Stimulated activated CD8-positive, alpha-beta memory T cell treated with anti-CD3 and anti-CD28 coated beads, Interleukin-15, amount 100 ng/mL, for 24 hours (primary cell): ENCODE data around the gene PHOSPHO2.

ENCODE experiments used
- DNase-seq: peaks from one replicate; pipeline ENCODE4 v3.0.0-alpha.2; 2020; ENCODE audit warnings: low read depth

PHOSPHO2 gene

GRCh38 chr2:169716938-169717690, 22.8 kb downstream of the PHOSPHO2 start:
- DNase-seq: no peak

GRCh38 chr2:169717691-169718063, 23.4 kb downstream of the PHOSPHO2 start:
- no peak for DNase-seq

- no peak for DNase-seq
Observed at GRCh38 chr2:169718930-169719504, 24.7 kb downstream of the PHOSPHO2 start.

- DNase-seq: no peak
Observed at GRCh38 chr2:169721016-169721415, 26.7 kb downstream of the PHOSPHO2 start.

GRCh38 chr2:169727065-169727464, 32.8 kb downstream of the PHOSPHO2 start:
- no peak for DNase-seq

GRCh38 chr2:169729274-169729605, 35.0 kb downstream of the PHOSPHO2 start:
- DNase-seq: no peak

GRCh38 chr2:169732075-169732474, 37.8 kb downstream of the PHOSPHO2 start:
- no peak for DNase-seq

GRCh38 chr2:169732583-169733358, 38.5 kb downstream of the PHOSPHO2 start:
- DNase-seq: no peak

- no peak for DNase-seq
Observed at GRCh38 chr2:169734169-169734847, 40.0 kb downstream of the PHOSPHO2 start.

- DNase-seq: no peak
Observed at GRCh38 chr2:169735623-169736022, 41.4 kb downstream of the PHOSPHO2 start.

- no peak for DNase-seq
Observed at GRCh38 chr2:169736902-169737301, 42.6 kb downstream of the PHOSPHO2 start.

GRCh38 chr2:169738566-169739229, 44.4 kb downstream of the PHOSPHO2 start:
- no peak for DNase-seq

GRCh38 chr2:169739351-169739750, 45.1 kb downstream of the PHOSPHO2 start:
- DNase-seq: no peak

- DNase-seq: no peak
Observed at GRCh38 chr2:169743549-169743948, 49.3 kb downstream of the PHOSPHO2 start.

- no peak for DNase-seq
Observed at GRCh38 chr2:169746240-169746639, 52.0 kb downstream of the PHOSPHO2 start.

- no peak for DNase-seq
Observed at GRCh38 chr2:169748319-169748718, 54.0 kb downstream of the PHOSPHO2 start.
